H1 (cell line): Measurements from ENCODE around the gene OR1S1. TPM values are rescaled to one million over a fixed set of nuclear protein-coding genes. Genes with fewer than 3 reads are reported as not detected.

Experiments
- CTCF ChIA-PET: fragments of 300-600 bp; sonication (Branson Sonifier 250); formaldehyde crosslinking; loops from one replicate; lab custom pipeline; 2021; ENCODE audit not compliant: partially characterized antibody; lab: Charles Lee
- POLR2A ChIA-PET: fragments of 300-600 bp; sonication (Branson Sonifier 250); formaldehyde crosslinking; loops from one replicate; lab custom pipeline; 2021; ENCODE audit warnings: inconsistent platforms; ENCODE audit not compliant: partially characterized antibody; lab: Charles Lee
- DNase-seq, 2 experiments: peaks; one replicate each; pipeline versions ENCODE4 v3.0.0 to v3.0.0-alpha.2; 2010 to 2022; ENCODE audit warnings: low spot score in 2 of 2, low read depth in 1 of 2, mixed read lengths in 1 of 2
- FAIRE-seq: peaks from 2 replicates; lab custom pipeline; 2011; peaks lifted over from hg19 to GRCh38; lab: Jason Lieb, UNC
- H2AFZ ChIP-seq: 2 replicates; pipeline ENCODE4 v1.8.1; 2012; ENCODE audit warnings: low read length, inconsistent platforms
- H2AK5ac ChIP-seq: 2 replicates; pipeline ENCODE4 v1.6.1; 2013; ENCODE audit warnings: low read depth, low read length
- H2BK120ac ChIP-seq: replicated peaks from 2 replicates; pipeline ENCODE3; 2013; ENCODE audit warnings: low read depth, low read length, inconsistent platforms
- H2BK12ac ChIP-seq: 2 replicates; pipeline ENCODE4 v1.6.1; 2013; ENCODE audit warnings: low read depth, low read length
- H2BK15ac ChIP-seq: 2 replicates; pipeline ENCODE4 v1.6.1; 2013; ENCODE audit warnings: low read length
- H2BK20ac ChIP-seq: 2 replicates; pipeline ENCODE4 v1.6.1; 2013; ENCODE audit warnings: low read length
- H2BK5ac ChIP-seq: 2 replicates; pipeline ENCODE4 v1.6.1; 2013; ENCODE audit warnings: low read depth, low read length
- H3K14ac ChIP-seq: 2 replicates; pipeline ENCODE4 v1.6.1; 2013; ENCODE audit warnings: inconsistent platforms; ENCODE audit not compliant: insufficient read length
- H3K18ac ChIP-seq: 2 replicates; pipeline ENCODE4 v1.6.1; 2013; ENCODE audit warnings: low read length; ENCODE audit errors: extremely low read depth
- H3K23ac ChIP-seq: 2 replicates; pipeline ENCODE4 v1.6.1; 2013; ENCODE audit warnings: inconsistent platforms; ENCODE audit not compliant: insufficient read length
- H3K23me2 ChIP-seq: 2 replicates; pipeline ENCODE4 v1.6.1; 2013; ENCODE audit warnings: low read depth, low read length
- H3K27ac ChIP-seq: 2 replicates; pipeline ENCODE4 v1.6.1; 2011; ENCODE audit warnings: low read depth, low read length, inconsistent platforms
- H3K27me3 ChIP-seq, 4 experiments: replicated peaks in 1 of 4; 1 replicate in 1 of 4; 2 replicates in 3 of 4; pipeline versions ENCODE4 v1.6.1 to v1.8.1; 2011 to 2013; ENCODE audit warnings: low read length in 3 of 4, mild to moderate bottlenecking in 3 of 4, inconsistent platforms in 2 of 4, mixed read lengths in 2 of 4, moderate library complexity in 1 of 4; ENCODE audit not compliant: control insufficient read depth in 3 of 4, insufficient read depth in 3 of 4; ENCODE audit errors: extremely low read depth in 1 of 4
- H3K36me3 ChIP-seq, 4 experiments: 2 replicates each; pipeline versions ENCODE4 v1.6.1 to v1.8.1; 2011 to 2013; ENCODE audit warnings: mild to moderate bottlenecking in 4 of 4, low read length in 3 of 4, moderate library complexity in 2 of 4, control low read depth in 1 of 4, inconsistent platforms in 1 of 4; ENCODE audit not compliant: insufficient read depth in 4 of 4, control insufficient read depth in 2 of 4
- H3K4ac ChIP-seq: replicated peaks from 2 replicates; pipeline ENCODE3; 2013; ENCODE audit warnings: low read length, low read depth, mixed read lengths, inconsistent platforms; ENCODE audit not compliant: insufficient read length
- H3K4me1 ChIP-seq, 4 experiments: replicated peaks in 1 of 4; 1 replicate in 1 of 4; 2 replicates in 3 of 4; pipeline versions ENCODE4 v1.6.1 to v1.8.1; 2011 to 2013; ENCODE audit warnings: low read length in 3 of 4, inconsistent platforms in 2 of 4, mixed read lengths in 1 of 4; ENCODE audit not compliant: insufficient read depth in 4 of 4, control insufficient read depth in 3 of 4
- H3K4me2 ChIP-seq, 2 experiments: 2 replicates each; pipeline versions ENCODE4 v1.6.1 to v1.8.1; 2011 to 2013; ENCODE audit warnings: low read depth in 2 of 2, low read length in 2 of 2, control low read depth in 1 of 2, inconsistent platforms in 1 of 2, mild to moderate bottlenecking in 1 of 2; ENCODE audit not compliant: insufficient read depth in 1 of 2
- H3K4me3 ChIP-seq, 4 experiments: fragments of 200-600, 300-600 bp in 1 of 4; sonication (generic), shearing (Covaris generic), sonication (Bioruptor Twin) in 1 of 4; 2 replicates each; pipeline versions ENCODE4 v1.5.1 to v1.8.1; 2011 to 2016; ENCODE audit warnings: low read length in 4 of 4, low read depth in 3 of 4, control low read depth in 2 of 4, inconsistent platforms in 2 of 4, mild to moderate bottlenecking in 2 of 4, mixed read lengths in 1 of 4, moderate library complexity in 1 of 4; ENCODE audit not compliant: insufficient read depth in 2 of 4; ENCODE audit errors: extremely low read depth in 1 of 4
- H3K56ac ChIP-seq: replicated peaks from 2 replicates; pipeline ENCODE3; 2013; ENCODE audit warnings: low read depth, mild to moderate bottlenecking, mixed read lengths, low read length, inconsistent platforms; ENCODE audit not compliant: insufficient read length
- H3K79me1 ChIP-seq: 2 replicates; pipeline ENCODE4 v1.6.1; 2013; ENCODE audit warnings: low read depth, low read length, control low read depth
- H3K79me2 ChIP-seq, 2 experiments: 2 replicates each; pipeline versions ENCODE4 v1.6.1 to v1.8.1; 2012 to 2013; ENCODE audit warnings: low read length in 2 of 2, mild to moderate bottlenecking in 2 of 2, inconsistent platforms in 1 of 2; ENCODE audit not compliant: insufficient read depth in 2 of 2, control insufficient read depth in 1 of 2
- H3K9ac ChIP-seq, 4 experiments: replicated peaks in 1 of 4; 1 replicate in 1 of 4; 2 replicates in 3 of 4; pipeline versions ENCODE4 v1.6.1 to v1.8.1; 2011 to 2013; ENCODE audit warnings: low read depth in 3 of 4, low read length in 3 of 4, control low read depth in 2 of 4, mild to moderate bottlenecking in 2 of 4, moderate library complexity in 2 of 4, inconsistent platforms in 1 of 4; ENCODE audit errors: extremely low read depth in 1 of 4
- H3K9me3 ChIP-seq, 2 experiments: 2 replicates each; pipeline versions ENCODE4 v1.6.1 to v1.8.1; 2012 to 2013; ENCODE audit warnings: mild to moderate bottlenecking in 2 of 2, moderate library complexity in 2 of 2, control low read depth in 1 of 2, inconsistent platforms in 1 of 2, low read depth in 1 of 2, low read length in 1 of 2, mixed read lengths in 1 of 2; ENCODE audit not compliant: insufficient read depth in 2 of 2
- H4K20me1 ChIP-seq, 2 experiments: replicated peaks in 1 of 2; 2 replicates each; pipeline versions ENCODE3 to v1.8.1; 2011 to 2013; ENCODE audit warnings: inconsistent platforms in 2 of 2, low read length in 2 of 2, mild to moderate bottlenecking in 1 of 2; ENCODE audit not compliant: insufficient read depth in 2 of 2, control insufficient read depth in 1 of 2
- H4K5ac ChIP-seq: 2 replicates; pipeline ENCODE4 v1.6.1; 2013; ENCODE audit warnings: low read length, low read depth, mixed read lengths, inconsistent platforms; ENCODE audit not compliant: insufficient read length
- H4K8ac ChIP-seq: 2 replicates; pipeline ENCODE4 v1.8.0; 2013; ENCODE audit warnings: mild to moderate bottlenecking, moderate library complexity, low read length, inconsistent platforms; ENCODE audit not compliant: insufficient read depth; ENCODE audit errors: extremely low read depth
- H4K91ac ChIP-seq: replicated peaks from 2 replicates; pipeline ENCODE3; 2013; ENCODE audit warnings: low read length, mixed read lengths, inconsistent platforms; ENCODE audit not compliant: insufficient read length
- CHD2 ChIP-seq: IDR thresholded peaks from 2 replicates; pipeline ENCODE4 v1.6.1; 2012; ENCODE audit warnings: low read length, improper control_type of control experiment
- CREB1 ChIP-seq: IDR thresholded peaks from 2 replicates; pipeline ENCODE4 v1.6.1; 2012; ENCODE audit warnings: inconsistent platforms
- EGR1 ChIP-seq: IDR thresholded peaks from 2 replicates; pipeline ENCODE4 v1.6.1; 2011; ENCODE audit warnings: low read depth, low read length, borderline replicate concordance
- EZH2 ChIP-seq: fragments of 200-600 bp; sonication (generic); IDR thresholded peaks from 2 replicates; pipeline ENCODE4 v1.7.1; 2012; ENCODE audit warnings: low read depth, mild to moderate bottlenecking, moderate library complexity, low read length, inconsistent platforms; ENCODE audit not compliant: severe bottlenecking
- FOSL1 ChIP-seq: IDR thresholded peaks from 2 replicates; pipeline ENCODE4 v1.6.1; 2011; ENCODE audit warnings: mild to moderate bottlenecking, low read depth, low read length, moderate library complexity; ENCODE audit not compliant: insufficient read depth
- JUND ChIP-seq: IDR thresholded peaks from 2 replicates; pipeline ENCODE4 v1.6.1; 2011; ENCODE audit warnings: mild to moderate bottlenecking, improper control_type of control experiment, low read length
- KDM4A ChIP-seq: IDR thresholded peaks from one replicate; pipeline ENCODE4 v1.7.1; 2012; ENCODE audit warnings: low read depth, mild to moderate bottlenecking, moderate library complexity, low read length, inconsistent platforms; ENCODE audit not compliant: severe bottlenecking
- PHF8 ChIP-seq: fragments of 200-600 bp; sonication (generic); conservative IDR thresholded peaks from 2 replicates; pipeline ENCODE4 v1.7.1; 2012; ENCODE audit warnings: low read depth, mild to moderate bottlenecking, inconsistent platforms, low read length, moderate library complexity
- RBBP5 ChIP-seq: IDR thresholded peaks from 2 replicates; pipeline ENCODE4 v1.7.1; 2012; ENCODE audit warnings: low read depth, mild to moderate bottlenecking, inconsistent platforms, low read length, moderate library complexity, borderline replicate concordance
- RFX5 ChIP-seq: IDR thresholded peaks from 2 replicates; pipeline ENCODE4 v1.6.1; 2011; ENCODE audit warnings: low read depth, low read length, improper control_type of control experiment, borderline replicate concordance
- SIN3A ChIP-seq, 2 experiments: IDR thresholded peaks in 1 of 2; conservative IDR thresholded peaks in 1 of 2; 2 replicates each; pipeline ENCODE4 v1.6.1; 2011 to 2012; ENCODE audit warnings: low read length in 2 of 2, improper control_type of control experiment in 1 of 2, low read depth in 1 of 2, mild to moderate bottlenecking in 1 of 2
- TEAD4 ChIP-seq: IDR thresholded peaks from 2 replicates; pipeline ENCODE4 v1.6.1; 2012; ENCODE audit warnings: low read depth, low read length, inconsistent platforms, mixed read lengths
- WGBS, 2 experiments: shearing (Covaris generic) in 1 of 2; methylation state at CpG; one replicate each; pipeline versions ENCODE4 v1.1.6 to v1.1.7; 2013 to 2015; ENCODE audit warnings: low lambda C conversion rate in 2 of 2, mixed read lengths in 2 of 2, inconsistent platforms in 1 of 2, low coverage in 1 of 2, missing lambda C conversion rate in 1 of 2; ENCODE audit not compliant: insufficient replicate concordance in 2 of 2, insufficient coverage in 1 of 2, insufficient read length in 1 of 2; ENCODE audit errors: extremely low coverage in 1 of 2, missing lambda C conversion rate in 1 of 2; 5-methylcytosine and 5-hydroxymethylcytosine counted together
- polyA plus RNA-seq, 7 experiments: library from polyadenylated mRNA; depleted of rRNA in 3 of 7; stranded (reverse) in 5 of 7; unstranded in 2 of 7; fragments of >200 nt in 5 of 7; fragments of 200-250 nt in 2 of 7; gene quantifications; 1 replicate in 5 of 7; 2 replicates in 1 of 7; 4 replicates in 1 of 7; pipeline versions ENCODE4 v1.2.1 to v1.2.3, GENCODE V29; 2011 to 2013; ENCODE audit warnings: missing spikeins in 2 of 7, mixed read lengths in 2 of 7
- total RNA-seq: library from RNA; stranded (reverse); fragmentation: NEBNext Ultra II Directional; extraction: Animal tissue kit (Norgen Biotek cat#: 25700); gene quantifications from 2 replicates; pipeline ENCODE4 v1.2.1, GENCODE V29; 2021
- TF ChIP-seq, protein P1 (sequence below): IDR thresholded peaks from 2 replicates; pipeline ENCODE4 v1.6.1; 2011; ENCODE audit warnings: low read depth, mild to moderate bottlenecking, low read length; ENCODE audit not compliant: insufficient read depth

OR1S1 gene
- total and polyA plus RNA-seq, 2 of the 8 experiments (the other 6 are each of a cell fraction or from before 2014, with no cell fraction given), result not detected

DNA sequence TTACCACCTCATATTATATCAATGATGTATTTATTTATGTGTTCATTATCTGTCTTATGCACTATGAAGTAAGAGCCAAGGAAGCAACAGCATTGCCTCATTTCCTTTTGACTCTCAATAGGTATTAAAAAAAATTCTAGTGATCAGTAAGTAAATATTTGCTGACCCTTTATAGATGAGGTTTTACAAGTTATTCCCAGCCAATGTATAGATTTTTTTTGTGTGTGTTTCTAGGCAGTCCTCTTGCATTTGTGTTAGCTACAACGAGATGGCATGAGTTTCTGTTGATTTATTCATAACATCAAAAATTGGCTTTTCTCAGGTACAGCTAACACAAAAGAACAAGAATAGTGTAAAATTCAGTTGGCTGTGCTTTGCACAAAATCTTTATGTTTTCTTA lies 13.2 kb upstream of the OR1S1 start:
- H2BK120ac ChIP-seq, result no peak overlapping the region
- DNase-seq (no peak), FAIRE-seq (no peak)
- no peak overlapping the region for H2AFZ ChIP-seq
- POLR2A ChIA-PET, result no interaction called here
- no peaks in the 10 kb centered on the region for H3K79me1 ChIP-seq
- H3K56ac ChIP-seq, result no peak overlapping the region
- no peak overlapping the region for H2BK5ac ChIP-seq
- no peak overlapping the region for H2AK5ac ChIP-seq
- H3K9ac ChIP-seq, result no peak overlapping the region
- no peak overlapping the region for H3K4ac ChIP-seq
- CTCF ChIA-PET, result no interaction called here
- no peak overlapping the region for H2BK12ac ChIP-seq
- 67% methylated on average over 1 of the region's 1 CpG; no CpG with 5 or more reads in 1 of the 2 experiments for WGBS, 2 experiments
- H2BK20ac ChIP-seq, result no peak overlapping the region
- H3K4me3 ChIP-seq, result no peak overlapping the region
- no peak overlapping the region for H3K4me2 ChIP-seq
- no peaks in the 10 kb centered on the region for H3K23me2 ChIP-seq
- no peak overlapping the region for H3K23ac ChIP-seq
- H3K27ac ChIP-seq, result no peak overlapping the region
- no peaks in the 10 kb centered on the region for H3K79me2 ChIP-seq
- no peak overlapping the region for H3K14ac ChIP-seq
- no peaks in the 10 kb centered on the region for H4K20me1 ChIP-seq
- no peak overlapping the region for H2BK15ac ChIP-seq
- H4K91ac ChIP-seq, result no peak overlapping the region
- H3K9me3 ChIP-seq, result peaks cover 20 to 26% of the 10 kb centered on the region in 2 experiments; a peak in 2 of 4 replicates
- no peaks in the 10 kb centered on the region for H3K4me1 ChIP-seq
- no peaks in the 10 kb centered on the region for H3K36me3 ChIP-seq
- H3K27me3 ChIP-seq, result no peaks in the 10 kb centered on the region
- H3K18ac ChIP-seq, result no peak overlapping the region
- TF ChIP-seq TEAD4, result no peak
- no peak for TF ChIP-seq RBBP5
- TF ChIP-seq EZH2, result no peak
- TF ChIP-seq JUND, result no peak
- TF ChIP-seq CHD2, result no peak
- no peak for TF ChIP-seq CREB1
- no peak for TF ChIP-seq SIN3A (conservative IDR thresholded peaks at IDR 0.05 in 1 of 2, IDR thresholded peaks at IDR 0.05 in 1 of 2; ENCODE audit: low read depth in 1 of 2, low read length in 2 of 2)
- no peak for TF ChIP-seq KDM4A
- no peak for TF ChIP-seq PHF8
- no peak for TF ChIP-seq FOSL1
- no peak for TF ChIP-seq EGR1
- TF ChIP-seq, protein P1, sequence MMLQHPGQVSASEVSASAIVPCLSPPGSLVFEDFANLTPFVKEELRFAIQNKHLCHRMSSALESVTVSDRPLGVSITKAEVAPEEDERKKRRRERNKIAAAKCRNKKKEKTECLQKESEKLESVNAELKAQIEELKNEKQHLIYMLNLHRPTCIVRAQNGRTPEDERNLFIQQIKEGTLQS, result no peak
- no peak for TF ChIP-seq RFX5
- H4K8ac ChIP-seq, result no peak overlapping the region
- H4K5ac ChIP-seq, result no peak overlapping the region
